ENCODE data around the gene MLLT1.

Gene MLLT1

GRCh38 chr19:6274756-6275155, 5.0 kb downstream of the MLLT1 start:
- DNase-seq = no peak

- no peak for DNase-seq
Observed at GRCh38 chr19:6273701-6274601, 5.8 kb downstream of the MLLT1 start.

- no peak for DNase-seq
Observed at GRCh38 chr19:6272913-6273600, 6.7 kb downstream of the MLLT1 start.

GRCh38 chr19:6272411-6272791, 7.4 kb downstream of the MLLT1 start:
- no peak for DNase-seq

- no peak for DNase-seq
Observed at GRCh38 chr19:6271721-6272410, 7.9 kb downstream of the MLLT1 start.

GRCh38 chr19:6271251-6271650, 8.5 kb downstream of the MLLT1 start:
- DNase-seq = no peak

GRCh38 chr19:6270822-6271221, 9.0 kb downstream of the MLLT1 start:
- no peak for DNase-seq

GRCh38 chr19:6270076-6270745, 9.6 kb downstream of the MLLT1 start:
- no peak for DNase-seq

- no peak for DNase-seq
Observed at GRCh38 chr19:6269101-6269886, 10.5 kb downstream of the MLLT1 start.

GRCh38 chr19:6268382-6268771, 11.4 kb downstream of the MLLT1 start:
- DNase-seq = no peak

- no peak for DNase-seq
Observed at GRCh38 chr19:6267552-6268381, 12.0 kb downstream of the MLLT1 start.

- no peak for DNase-seq
Observed at GRCh38 chr19:6264803-6265202, 15.0 kb downstream of the MLLT1 start.

- DNase-seq = no peak
Observed at GRCh38 chr19:6263735-6264444, 15.9 kb downstream of the MLLT1 start.

- DNase-seq = no peak
Observed at GRCh38 chr19:6263306-6263705, 16.5 kb downstream of the MLLT1 start.

- no peak for DNase-seq
Observed at GRCh38 chr19:6262519-6262918, 17.3 kb downstream of the MLLT1 start.

GRCh38 chr19:6261883-6262282, 17.9 kb downstream of the MLLT1 start:
- no peak for DNase-seq

GRCh38 chr19:6260912-6261650, 18.7 kb downstream of the MLLT1 start:
- DNase-seq = peak; percentile 36

- DNase-seq = no peak
Observed at GRCh38 chr19:6260376-6260775, 19.4 kb downstream of the MLLT1 start.

GRCh38 chr19:6259312-6259861, 20.4 kb downstream of the MLLT1 start:
- DNase-seq = no peak

Data from CD4-positive, alpha-beta T cell treated with Interleukin-6 for 4 hours (primary cell).